ENCODE data around the gene SLC2A9.

DNA sequence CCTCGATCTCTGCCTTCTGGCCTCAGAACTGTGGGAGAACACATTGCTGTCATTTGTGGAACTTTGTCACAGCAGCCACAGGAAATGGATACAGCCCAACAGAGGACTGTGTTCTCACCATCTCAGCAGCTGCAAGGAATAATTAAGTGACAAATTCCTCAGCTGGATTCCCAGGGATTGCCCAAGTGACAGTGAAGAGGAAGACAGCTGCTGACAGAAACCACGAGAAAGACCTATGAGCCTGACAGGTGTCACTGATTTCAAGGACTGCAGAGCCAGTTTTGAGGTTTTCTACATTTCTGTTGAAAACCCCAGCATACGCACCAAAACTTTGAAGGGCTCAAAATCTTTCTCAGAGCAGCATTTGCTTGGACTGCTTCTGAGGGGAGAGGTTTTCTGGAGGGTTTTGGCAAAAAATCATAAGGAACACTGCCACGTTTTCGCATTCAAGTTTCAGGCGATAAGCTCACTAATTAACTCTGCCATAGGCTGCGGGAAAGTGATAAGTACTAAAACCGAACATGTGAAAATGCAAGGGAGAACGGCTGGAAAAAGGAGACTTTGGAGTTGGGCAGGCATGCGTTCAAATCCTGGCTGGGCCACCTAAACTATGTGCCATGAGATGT, 151.0 kb downstream of the SLC2A9 start:
- no peak for TF ChIP-seq SP1 (IDR thresholded peaks at IDR 0.05)
- no peak for TF ChIP-seq SP1 (CRISPR knock-in tag; IDR thresholded peaks at IDR 0.05)
- TF ChIP-seq ELF1 (CRISPR knock-in tag; IDR thresholded peaks at IDR 0.05) = no peak
- TF ChIP-seq, protein P1, sequence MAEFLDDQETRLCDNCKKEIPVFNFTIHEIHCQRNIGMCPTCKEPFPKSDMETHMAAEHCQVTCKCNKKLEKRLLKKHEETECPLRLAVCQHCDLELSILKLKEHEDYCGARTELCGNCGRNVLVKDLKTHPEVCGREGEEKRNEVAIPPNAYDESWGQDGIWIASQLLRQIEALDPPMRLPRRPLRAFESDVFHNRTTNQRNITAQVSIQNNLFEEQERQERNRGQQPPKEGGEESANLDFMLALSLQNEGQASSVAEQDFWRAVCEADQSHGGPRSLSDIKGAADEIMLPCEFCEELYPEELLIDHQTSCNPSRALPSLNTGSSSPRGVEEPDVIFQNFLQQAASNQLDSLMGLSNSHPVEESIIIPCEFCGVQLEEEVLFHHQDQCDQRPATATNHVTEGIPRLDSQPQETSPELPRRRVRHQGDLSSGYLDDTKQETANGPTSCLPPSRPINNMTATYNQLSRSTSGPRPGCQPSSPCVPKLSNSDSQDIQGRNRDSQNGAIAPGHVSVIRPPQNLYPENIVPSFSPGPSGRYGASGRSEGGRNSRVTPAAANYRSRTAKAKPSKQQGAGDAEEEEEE (CRISPR knock-in tag; IDR thresholded peaks at IDR 0.05; ENCODE audit: borderline replicate concordance) = no peak
- TF ChIP-seq ASH2L (IDR thresholded peaks at IDR 0.05; ENCODE audit: insufficient read length, low read depth, low read length) = no peak
- no peak for TF ChIP-seq SIN3B (IDR thresholded peaks at IDR 0.05; ENCODE audit: low read length)
- TF ChIP-seq, protein P2, sequence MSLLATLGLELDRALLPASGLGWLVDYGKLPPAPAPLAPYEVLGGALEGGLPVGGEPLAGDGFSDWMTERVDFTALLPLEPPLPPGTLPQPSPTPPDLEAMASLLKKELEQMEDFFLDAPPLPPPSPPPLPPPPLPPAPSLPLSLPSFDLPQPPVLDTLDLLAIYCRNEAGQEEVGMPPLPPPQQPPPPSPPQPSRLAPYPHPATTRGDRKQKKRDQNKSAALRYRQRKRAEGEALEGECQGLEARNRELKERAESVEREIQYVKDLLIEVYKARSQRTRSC (CRISPR knock-in tag; IDR thresholded peaks at IDR 0.05; ENCODE audit: low read depth) = no peak
- no peak for TF ChIP-seq DNMT1 (CRISPR knock-in tag; IDR thresholded peaks at IDR 0.05)
- TF ChIP-seq POLR2A (IDR thresholded peaks at IDR 0.05; ENCODE audit: insufficient read depth in 1 of 2, low read depth in 2 of 2, low read length in 2 of 2) = no peak
- no peak for TF ChIP-seq ZNF530 (CRISPR knock-in tag; IDR thresholded peaks at IDR 0.05; ENCODE audit: low read depth)
- TF ChIP-seq EZH2 (conservative IDR thresholded peaks at IDR 0.05; ENCODE audit: low read depth, low read length) = no peak

All from HepG2 (cell line).